A375 (cell line): ENCODE measurements around the gene TERT. TPM values are rescaled to one million over a fixed set of nuclear protein-coding genes. Genes with fewer than 3 reads are reported as not detected.

ENCODE experiments used
- small RNA-seq: library from RNA; depleted of rRNA; stranded (forward); fragments of <200 nt; gene quantifications from one replicate; pipeline ENCODE3, GENCODE V24; 2014
- total RNA-seq: library from RNA; depleted of rRNA; stranded (reverse); fragments of >200 nt; shearing (Covaris generic); gene quantifications from 2 replicates; pipeline ENCODE4 v1.2.3, GENCODE V29; 2014; rRNA removed

TERT gene
- 4.1 and 5.4 TPM in 2 replicates for total RNA-seq

GRCh38 chr5:1294835-1295649 is at the start of gene TERT:
TERT (minus strand) TSS chr5:1295068; CDS start chr5:1294989, 79 bp downstream.

GRCh38 chr5:1225081-1225480 is 69.8 kb downstream of the TERT start, which contains the start of gene SLC6A18:
SLC6A18 (plus strand) TSS chr5:1225381; CDS start chr5:1225478, 97 bp downstream.

Small RNAs within 50 kb of the gene (small RNA-seq; reads per million reads assigned to genes)
- not detected for gene MIR4457

Other genes starting within 250 kb of the TERT start
- 23.5 and 31.1 TPM in 2 replicates for gene SLC12A7, start 183.0 kb downstream of the TERT start, total RNA-seq
- not detected in 2 replicates for gene SLC6A19, start 93.5 kb downstream of the TERT start, total RNA-seq
- gene SLC6A18, start 69.7 kb downstream of the TERT start, total RNA-seq, result not detected in 2 replicates
- gene CLPTM1L, start 50.0 kb upstream of the TERT start, total RNA-seq, result 254 and 276 TPM in 2 replicates
- not detected in 2 replicates for gene SLC6A3, start 150.4 kb upstream of the TERT start, total RNA-seq
- 30.6 and 36.4 TPM in 2 replicates for gene LPCAT1, start 228.9 kb upstream of the TERT start, total RNA-seq